ENCODE data around the gene PRX.
"Not testable (repeated sequence)": the region's sequence is repeated elsewhere in the genome, so short reads cannot be mapped to it uniquely, and the experiment has no call there.

The PRX gene

GRCh38 chr19:40414542-40415535 lies 1.7 kb upstream of the PRX start:
- DNase-seq = no peak

GRCh38 chr19:40412866-40413265 lies 312 bp downstream of the PRX start:
- DNase-seq = no peak

- no peak for DNase-seq
These were observed 1.1 kb downstream of the PRX start for GRCh38 chr19:40411958-40412499.

- DNase-seq = no peak
These were observed 1.9 kb downstream of the PRX start for GRCh38 chr19:40411125-40411842.

GRCh38 chr19:40410030-40410389 lies 3.2 kb downstream of the PRX start:
- DNase-seq = no peak

- not testable (repeated sequence) for DNase-seq
These were observed 4.6 kb downstream of the PRX start for GRCh38 chr19:40408598-40408925.

- DNase-seq = no peak
These were observed 5.2 kb downstream of the PRX start for GRCh38 chr19:40407714-40408597.

GRCh38 chr19:40403262-40403984 lies 9.8 kb downstream of the PRX start:
- DNase-seq = peak; percentile 63 to 73

- no peak for DNase-seq
These were observed 12.6 kb downstream of the PRX start for GRCh38 chr19:40400559-40400958.

GRCh38 chr19:40398417-40399131 lies 14.6 kb downstream of the PRX start:
- DNase-seq = peak; percentile 56 to 83

GRCh38 chr19:40397568-40397906 lies 15.6 kb downstream of the PRX start:
- DNase-seq = no peak

GRCh38 chr19:40396886-40397567 lies 16.2 kb downstream of the PRX start:
- DNase-seq = no peak

- DNase-seq = no peak
These were observed 17.2 kb downstream of the PRX start for GRCh38 chr19:40395956-40396355.

GRCh38 chr19:40394816-40395210 lies 18.4 kb downstream of the PRX start:
- no peak for DNase-seq

- DNase-seq = no peak
These were observed 19.0 kb downstream of the PRX start for GRCh38 chr19:40393894-40394815.

GRCh38 chr19:40392894-40393517 lies 20.2 kb downstream of the PRX start:
- DNase-seq = peak in 1 of 2 experiments; percentile 23

- no peak for DNase-seq
These were observed 21.1 kb downstream of the PRX start for GRCh38 chr19:40392123-40392522.

GRCh38 chr19:40390084-40390742 lies 23.0 kb downstream of the PRX start, which contains the start of gene HIPK4:
Gene HIPK4, minus strand, starts transcription at chr19:40390181. Its CDS starts 279 bp downstream, at chr19:40389902.
- no peak for DNase-seq
